AG09319 (cell line): ENCODE data around the gene GPR17.

Experiments
- DNase-seq: peaks from one replicate; pipeline ENCODE4 v3.0.0-alpha.2; 2010; ENCODE audit warnings: low read depth; ENCODE audit errors: extremely low read depth
- CTCF ChIP-seq: IDR thresholded peaks from 2 replicates; pipeline ENCODE4 v1.5.1; 2011; ENCODE audit warnings: low read depth, mild to moderate bottlenecking, inconsistent platforms, low read length, moderate library complexity

GPR17 gene

GRCh38 chr2:127660291-127660578, 14.3 kb downstream of the GPR17 start:
- no peak for TF ChIP-seq CTCF
- no peak for DNase-seq

GRCh38 chr2:127661072-127661649, 15.2 kb downstream of the GPR17 start:
- no peak for DNase-seq
- no peak for TF ChIP-seq CTCF

GRCh38 chr2:127661949-127662510, 16.1 kb downstream of the GPR17 start:
- no peak for DNase-seq
- TF ChIP-seq CTCF, result no peak; the same call in none of the 2 replicates

GRCh38 chr2:127662937-127663565, 17.1 kb downstream of the GPR17 start:
- no peak for DNase-seq
- TF ChIP-seq CTCF, result no peak

- DNase-seq, result no peak
- TF ChIP-seq CTCF, result no peak
These were observed 17.7 kb downstream of the GPR17 start for GRCh38 chr2:127663566-127664064.

- no peak for DNase-seq
These were observed 18.3 kb downstream of the GPR17 start for GRCh38 chr2:127664065-127664894.

More at GRCh38 chr2:127664065-127664894, 18.3 kb downstream of the GPR17 start:
- no peak for TF ChIP-seq CTCF
